Aorta (tissue), 5 donors: ENCODE measurements around the gene MYBPC1. TPM values are rescaled to one million over a fixed set of nuclear protein-coding genes. Genes with fewer than 3 reads are reported as not detected.

Source experiments
- ATAC-seq: fragments of 200-7000 bp; cut with Tn5 transposase; one replicate; pipeline ENCODE4 v1.9.1; 2022; ENCODE audit warnings: moderate library complexity; ENCODE audit not compliant: low FRiP score
- DNase-seq, 2 donors: peaks; one replicate each; pipeline ENCODE4 v3.0.0-alpha.2; 2020
- H3K27ac ChIP-seq, 2 donors: one replicate each; pipeline ENCODE4 v1.5.1; 2013; ENCODE audit warnings: low read length in 2 of 2, mild to moderate bottlenecking in 2 of 2, moderate library complexity in 2 of 2, control low read depth in 1 of 2, inconsistent platforms in 1 of 2, low read depth in 1 of 2
- H3K27me3 ChIP-seq, 2 donors: one replicate each; pipeline ENCODE4 v1.6.1; 2013; ENCODE audit warnings: control low read depth in 1 of 2, low read length in 1 of 2, mild to moderate bottlenecking in 1 of 2, moderate library complexity in 1 of 2; ENCODE audit not compliant: insufficient read depth in 2 of 2, control insufficient read depth in 1 of 2
- H3K36me3 ChIP-seq, 2 donors: one replicate each; pipeline ENCODE4 v1.6.1; 2013; ENCODE audit warnings: control low read depth in 1 of 2, low read length in 1 of 2, mild to moderate bottlenecking in 1 of 2; ENCODE audit not compliant: insufficient read depth in 2 of 2, control insufficient read depth in 1 of 2
- H3K4me1 ChIP-seq, 2 donors: one replicate each; pipeline ENCODE4 v1.6.1; 2013; ENCODE audit warnings: low read length in 2 of 2, control low read depth in 1 of 2, mild to moderate bottlenecking in 1 of 2, moderate library complexity in 1 of 2; ENCODE audit not compliant: insufficient read depth in 2 of 2, control insufficient read depth in 1 of 2
- H3K4me3 ChIP-seq, 2 donors: one replicate each; pipeline ENCODE4 v1.5.1; 2013; ENCODE audit warnings: low read length in 2 of 2, control low read depth in 1 of 2, mild to moderate bottlenecking in 1 of 2
- H3K9me3 ChIP-seq: one replicate; pipeline ENCODE4 v1.6.1; 2013; ENCODE audit warnings: mild to moderate bottlenecking, low read length; ENCODE audit not compliant: control insufficient read depth
- WGBS, 2 donors: extraction: QIAGEN DNeasy Blood & Tissue Kit; methylation state at CpG; one replicate each; pipeline ENCODE4 v1.1.7; 2013; 5-methylcytosine and 5-hydroxymethylcytosine counted together
- intact Hi-C, 2 donors: fragments of 100-400 bp; cut with DNase I; formaldehyde crosslinking; loops; one replicate each; pipeline versions ENCODE4 v1.14.2 to v1.15.0; 2022
- polyA plus RNA-seq, 2 donors: library from polyadenylated mRNA; stranded (reverse); fragments of 200-250 nt; gene quantifications; one replicate each; pipeline ENCODE4 v1.2.3, GENCODE V29; 2013
- total RNA-seq, 2 donors: library from RNA; stranded (reverse); fragmentation: NEBNext Ultra II Directional; extraction: Animal tissue kit (Norgen Biotek cat#: 25700); gene quantifications; one replicate each; pipeline ENCODE4 v1.2.1, GENCODE V29; 2021
- donor health status: healthy with polysubstance abuse.
- donor health status: Bipolar disorder and iron deficiency.
- donor health status: DM: no; HTN: no; CAD: no.
- donor health status: DM: no; HTN: no; CAD: no.
- donor health status: DM: yes; HTN: yes; CAD: no.

The MYBPC1 gene
- total and polyA plus RNA-seq, 4 donors = 0.36 TPM; not detected in 3

DNA sequence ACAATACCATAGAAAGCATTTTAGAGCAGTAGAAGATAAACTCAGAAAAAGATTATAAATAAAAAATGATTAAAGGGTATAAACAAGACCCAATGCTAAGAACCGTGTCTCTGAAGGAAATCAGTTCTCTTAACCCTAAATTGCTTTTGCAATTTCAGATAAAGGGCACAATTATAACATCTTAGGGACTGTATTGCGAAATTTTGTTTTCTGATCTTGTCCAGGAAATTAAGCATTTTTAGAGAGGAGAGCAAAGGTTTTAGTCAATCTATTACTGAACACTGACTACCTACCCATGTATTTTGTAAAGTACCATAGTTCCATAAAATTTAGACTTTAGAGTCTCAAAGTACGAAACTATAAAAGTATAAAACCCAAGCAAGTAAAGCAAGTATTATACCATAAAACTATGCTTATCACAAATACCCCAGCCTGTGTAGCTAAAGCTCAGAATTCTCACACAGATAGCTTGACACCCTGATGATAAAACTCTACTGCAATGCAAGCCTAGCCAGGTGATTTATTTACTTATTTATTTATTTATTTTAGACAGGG is 95.8 kb downstream of the MYBPC1 start:
- no peak for DNase-seq
- intact Hi-C loops = no loop called here
- 67 to 73% methylated on average over 3 of the region's 3 CpGs for WGBS, 2 donors
- no peak for ATAC-seq
- no peak overlapping the region for H3K4me3 ChIP-seq
- no peaks in the 10 kb centered on the region for H3K9me3 ChIP-seq
- no peak overlapping the region for H3K27ac ChIP-seq
- no peaks in the 10 kb centered on the region for H3K4me1 ChIP-seq
- H3K36me3 ChIP-seq = no peaks in the 10 kb centered on the region
- no peaks in the 10 kb centered on the region for H3K27me3 ChIP-seq

DNA sequence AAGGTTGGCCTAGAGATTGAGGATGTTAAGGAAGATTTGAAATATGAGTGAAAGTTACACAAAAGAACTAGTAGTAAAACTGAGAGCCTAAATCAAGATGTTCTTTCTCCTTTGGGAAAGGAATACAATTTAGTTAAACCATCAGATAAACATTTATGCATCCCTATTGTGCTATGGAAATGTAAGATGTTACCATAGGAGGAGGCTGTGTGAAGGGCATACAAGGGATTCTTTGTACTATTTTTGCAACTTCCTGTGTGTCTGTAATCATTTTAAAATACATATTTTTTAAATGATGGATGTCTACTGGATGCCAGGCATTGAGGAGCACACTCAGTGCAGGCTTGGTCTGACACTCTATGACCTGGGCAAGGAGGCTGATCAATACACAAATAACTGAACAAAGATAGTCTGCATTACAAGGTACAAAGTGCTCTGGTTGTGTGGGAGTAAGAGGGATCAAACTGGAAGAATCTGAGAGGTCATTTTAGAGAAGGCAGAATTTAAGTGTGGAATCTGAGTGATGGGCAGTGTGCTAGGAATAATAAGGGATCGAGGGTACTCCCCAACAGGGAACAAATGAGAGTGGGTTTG is 96.8 kb downstream of the MYBPC1 start:
- no peak for ATAC-seq
- intact Hi-C loops = no loop called here
- Histone ChIP-seq H3K27me3 (no peaks in the 10 kb centered on the region), H3K4me1 (no peaks in the 10 kb centered on the region), H3K36me3 (no peaks in the 10 kb centered on the region), H3K27ac (no peak overlapping the region), H3K4me3 (no peak overlapping the region), H3K9me3 (no peaks in the 10 kb centered on the region)
- DNase-seq = no peak
- WGBS, 2 donors = 87 to 94% methylated on average over 1 of the region's 1 CpG

- intact Hi-C loops = no loop called here
- WGBS, 2 donors = 96 to 97% methylated on average over 2 of the region's 2 CpGs
- DNase-seq = no peak
- Histone ChIP-seq H3K27ac (no peak overlapping the region), H3K4me3 (no peak overlapping the region), H3K36me3 (no peaks in the 10 kb centered on the region), H3K4me1 (no peaks in the 10 kb centered on the region), H3K27me3 (no peaks in the 10 kb centered on the region), H3K9me3 (no peaks in the 10 kb centered on the region)
- no peak for ATAC-seq
Measured at GRCh38 chr12:101694297-101694848, 99.6 kb downstream of the MYBPC1 start.

DNA sequence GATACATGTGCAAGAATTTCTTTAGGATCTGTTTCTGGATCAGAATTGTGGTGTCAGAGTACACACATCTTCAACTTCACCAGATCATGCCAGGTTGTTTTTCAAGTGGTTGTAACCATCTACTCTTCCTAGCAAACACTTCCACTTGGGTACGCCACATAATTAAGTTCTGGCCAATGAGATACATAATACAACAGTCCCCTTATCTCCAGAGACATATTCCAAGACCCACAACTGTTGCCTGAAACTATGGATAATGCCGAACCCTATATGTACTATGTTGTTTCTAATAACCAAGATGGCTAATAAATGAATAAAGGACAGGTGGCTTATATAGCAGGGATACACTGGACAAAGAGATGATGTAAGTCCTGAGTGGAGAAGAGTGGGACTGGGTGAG is 100.2 kb downstream of the MYBPC1 start:
- no peak for DNase-seq
- no peak overlapping the region for H3K4me3 ChIP-seq
- no peaks in the 10 kb centered on the region for H3K36me3 ChIP-seq
- 99% methylated on average over 2 of the region's 2 CpGs for WGBS, 2 donors
- H3K9me3 ChIP-seq = no peaks in the 10 kb centered on the region
- ATAC-seq = no peak
- no peaks in the 10 kb centered on the region for H3K27me3 ChIP-seq
- intact Hi-C loops = no loop called here
- no peaks in the 10 kb centered on the region for H3K4me1 ChIP-seq
- no peak overlapping the region for H3K27ac ChIP-seq

DNA sequence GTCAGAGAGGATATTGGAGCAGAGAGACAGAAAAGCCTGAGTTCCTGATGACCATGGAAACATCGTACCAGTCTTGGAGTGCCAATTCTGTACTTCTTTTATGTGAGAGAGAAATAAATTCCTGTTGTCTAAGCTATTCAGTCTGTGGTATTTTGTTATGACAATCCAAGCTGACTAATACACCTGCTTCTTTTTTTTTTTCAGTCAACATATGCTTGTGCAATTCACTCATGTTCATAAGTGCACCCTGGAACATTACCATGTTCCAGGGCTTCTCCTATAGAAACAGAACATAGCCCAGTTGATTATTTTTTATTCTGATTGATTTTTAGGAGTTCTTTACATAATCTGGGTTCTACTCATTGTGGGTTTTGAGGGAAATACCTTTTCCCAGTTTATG is 100.9 kb downstream of the MYBPC1 start:
- Histone ChIP-seq H3K36me3 (no peaks in the 10 kb centered on the region), H3K4me1 (no peaks in the 10 kb centered on the region), H3K27ac (no peak overlapping the region), H3K27me3 (no peaks in the 10 kb centered on the region), H3K4me3 (no peak overlapping the region), H3K9me3 (no peaks in the 10 kb centered on the region)
- DNase-seq (no peak), ATAC-seq (no peak)
- intact Hi-C loops = no loop called here
- WGBS, 2 donors = 92 to 97% methylated on average over 1 of the region's 1 CpG

DNA sequence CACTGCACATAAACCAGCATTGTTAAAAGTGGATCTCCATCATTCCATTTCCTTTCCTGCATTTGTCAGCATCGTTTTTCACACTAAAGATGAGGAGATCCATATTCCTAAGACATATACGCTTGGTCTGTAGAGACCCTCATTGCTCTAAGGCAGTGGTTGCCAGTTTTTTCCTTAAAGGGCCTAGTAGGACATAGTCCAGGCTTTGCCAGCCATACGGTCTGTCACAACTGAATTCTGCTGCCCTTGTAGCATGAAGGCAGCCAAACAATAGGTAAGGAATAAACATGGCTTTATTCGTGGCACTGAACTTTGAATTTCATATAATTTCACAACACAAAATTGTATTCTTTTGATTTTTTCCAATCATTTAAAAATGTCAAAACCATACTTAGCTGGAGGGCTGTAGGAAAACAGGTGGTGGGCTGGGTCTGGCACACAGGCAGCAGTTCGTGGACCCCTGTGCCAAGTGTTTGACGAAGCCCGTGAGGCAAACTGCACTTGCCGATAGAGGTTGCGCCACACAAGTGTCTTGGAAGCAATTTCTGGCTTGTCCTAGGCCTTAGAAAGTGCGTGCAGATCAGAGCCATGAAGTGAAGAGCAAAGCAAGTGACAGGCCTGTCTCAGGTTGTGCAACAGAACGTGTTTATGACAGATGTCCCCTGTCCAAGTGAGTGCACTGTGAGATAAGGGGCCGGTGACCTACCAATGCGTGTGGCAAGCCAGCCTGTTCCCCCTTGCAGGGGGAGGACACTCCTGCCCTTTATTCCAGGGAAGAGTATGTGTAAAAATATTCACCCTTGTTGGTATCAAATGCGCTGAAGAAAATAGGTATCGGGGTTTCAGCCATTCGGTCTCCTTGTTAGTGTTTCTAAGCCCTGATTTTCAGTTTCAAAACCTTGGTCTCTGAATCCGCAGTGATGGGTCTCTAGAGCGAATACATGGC is 101.8 kb downstream of the MYBPC1 start:
- peak overlapping the region in 1 of 2 donors; percentile 64 for H3K27ac ChIP-seq
- intact Hi-C loops = no loop called here
- 17 to 21% methylated on average over 18 of the region's 18 CpGs for WGBS, 2 donors
- H3K4me1 ChIP-seq = no peaks in the 10 kb centered on the region
- ATAC-seq (peak; percentile 15), DNase-seq (peak; percentile 56 to 74)
- peak overlapping the region; percentile 52 to 68 for H3K4me3 ChIP-seq
- H3K9me3 ChIP-seq = no peaks in the 10 kb centered on the region
- no peaks in the 10 kb centered on the region for H3K36me3 ChIP-seq
- no peaks in the 10 kb centered on the region for H3K27me3 ChIP-seq

GRCh38 chr12:101697197-101697929 is 102.6 kb downstream of the MYBPC1 start, which contains the start of gene CHPT1:
TSS of gene CHPT1 (plus strand) at chr12:101697640. CDS start at chr12:101697862, 222 bp downstream.
- 0% methylated on average over 53 to 80 of the region's 80 CpGs for WGBS, 2 donors
- ATAC-seq (peak; percentile 82), DNase-seq (peak; percentile 79 to 90)
- Histone ChIP-seq H3K9me3 (no peaks in the 10 kb centered on the region), H3K4me1 (peaks cover 0 to 2% of the 10 kb centered on the region in 2 donors), H3K27ac (peak within 1 kb of the TSS; percentile 43 to 70), H3K27me3 (no peaks in the 10 kb centered on the region), H3K4me3 (peak within 1 kb of the TSS; percentile 52 to 68), H3K36me3 (no peaks in the 10 kb centered on the region)
- intact Hi-C loops = no loop called here
